ENCODE results near the gene YIPF4. TPM values are rescaled to one million over a fixed set of nuclear protein-coding genes. Genes with fewer than 3 reads are reported as not detected.
A peak's percentile ranks its signal among the peaks of the same experiment; 100 is the strongest.
"Not testable (repeated sequence)": the region's sequence is repeated elsewhere in the genome, so short reads cannot be mapped to it uniquely, and the experiment has no call there.

The YIPF4 gene
- total RNA-seq, 6 experiments from 2014 or later = 49.6 to 65.5 (median 55.2) TPM

GRCh38 chr2:32284321-32284720 lies 6.6 kb downstream of the YIPF4 start:
- DNase-seq = peak; percentile 16
- H3K36me3 Mint-ChIP-seq (ENCODE audit: low read depth) = peaks cover 12% of the 10 kb centered on the region
- peak overlapping the region; percentile 68 for H3K27ac Mint-ChIP-seq
- no peaks in the 10 kb centered on the region for H3K9me3 Mint-ChIP-seq
- no peak for TF ChIP-seq CTCF (IDR thresholded peaks at IDR 0.05)
- peaks cover 46% of the 10 kb centered on the region for H3K4me1 Mint-ChIP-seq (ENCODE audit: low read depth)
- no peak overlapping the region for H3K4me3 Mint-ChIP-seq
- no peaks in the 10 kb centered on the region for H3K27me3 Mint-ChIP-seq (ENCODE audit: insufficient read depth)

GRCh38 chr2:32289165-32289999 lies 11.7 kb downstream of the YIPF4 start:
- H3K27ac Mint-ChIP-seq = peak overlapping the region; percentile 59

GRCh38 chr2:32290000-32290339 lies 12.3 kb downstream of the YIPF4 start:
- no peak overlapping the region for H3K4me3 Mint-ChIP-seq
- no peaks in the 10 kb centered on the region for H3K9me3 Mint-ChIP-seq
- H3K36me3 Mint-ChIP-seq (ENCODE audit: low read depth) = peaks cover under 1% of the 10 kb centered on the region
- H3K27me3 Mint-ChIP-seq (ENCODE audit: insufficient read depth) = no peaks in the 10 kb centered on the region
- no peak for DNase-seq
- peaks cover 37% of the 10 kb centered on the region for H3K4me1 Mint-ChIP-seq (ENCODE audit: low read depth)
- TF ChIP-seq CTCF (IDR thresholded peaks at IDR 0.05) = no peak
- no peak overlapping the region for H3K27ac Mint-ChIP-seq

More at GRCh38 chr2:32289165-32289999, 11.7 kb downstream of the YIPF4 start:
- peak; percentile 65 for DNase-seq
- TF ChIP-seq CTCF (IDR thresholded peaks at IDR 0.05) = no peak
- no peaks in the 10 kb centered on the region for H3K27me3 Mint-ChIP-seq (ENCODE audit: insufficient read depth)
- H3K9me3 Mint-ChIP-seq = no peaks in the 10 kb centered on the region
- H3K4me3 Mint-ChIP-seq = peak overlapping the region; percentile 40
- H3K4me1 Mint-ChIP-seq (ENCODE audit: low read depth) = peaks cover 42% of the 10 kb centered on the region
- H3K36me3 Mint-ChIP-seq (ENCODE audit: low read depth) = no peaks in the 10 kb centered on the region

- H3K9me3 Mint-ChIP-seq = no peaks in the 10 kb centered on the region
These were observed 14.0 kb downstream of the YIPF4 start for GRCh38 chr2:32291746-32292145.

GRCh38 chr2:32293493-32293892 lies 15.8 kb downstream of the YIPF4 start:
- H3K9me3 Mint-ChIP-seq; DNase-seq; H3K27ac Mint-ChIP-seq; H3K4me3 Mint-ChIP-seq; H3K27me3 Mint-ChIP-seq (ENCODE audit: insufficient read depth): not testable (repeated sequence)
- peaks cover 11% of the 10 kb centered on the region for H3K36me3 Mint-ChIP-seq (ENCODE audit: low read depth)
- peaks cover 20% of the 10 kb centered on the region for H3K4me1 Mint-ChIP-seq (ENCODE audit: low read depth)

More at GRCh38 chr2:32291746-32292145, 14.0 kb downstream of the YIPF4 start:
- TF ChIP-seq CTCF (IDR thresholded peaks at IDR 0.05) = no peak
- no peaks in the 10 kb centered on the region for H3K27me3 Mint-ChIP-seq (ENCODE audit: insufficient read depth)
- no peak for DNase-seq
- peaks cover 11% of the 10 kb centered on the region for H3K36me3 Mint-ChIP-seq (ENCODE audit: low read depth)
- no peak overlapping the region for H3K27ac Mint-ChIP-seq
- H3K4me1 Mint-ChIP-seq (ENCODE audit: low read depth) = peaks cover 35% of the 10 kb centered on the region
- no peak overlapping the region for H3K4me3 Mint-ChIP-seq

- H3K9me3 Mint-ChIP-seq; H3K27me3 Mint-ChIP-seq (ENCODE audit: insufficient read depth); DNase-seq; H3K4me3 Mint-ChIP-seq; H3K27ac Mint-ChIP-seq: not testable (repeated sequence)
- H3K36me3 Mint-ChIP-seq (ENCODE audit: low read depth) = peaks cover 11% of the 10 kb centered on the region
- peaks cover 14% of the 10 kb centered on the region for H3K4me1 Mint-ChIP-seq (ENCODE audit: low read depth)
These were observed 16.4 kb downstream of the YIPF4 start for GRCh38 chr2:32293966-32294562.

Measured in HFFc6 (cell line).